ENCODE results near the gene BANF1. TPM values are rescaled to one million over a fixed set of nuclear protein-coding genes. Genes with fewer than 3 reads are reported as not detected.
A peak's percentile ranks its signal among the peaks of the same experiment; 100 is the strongest.

Gene BANF1, protein sequence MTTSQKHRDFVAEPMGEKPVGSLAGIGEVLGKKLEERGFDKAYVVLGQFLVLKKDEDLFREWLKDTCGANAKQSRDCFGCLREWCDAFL
- polyA plus RNA-seq (ENCODE audit: insufficient read length in 4 of 4) = 100 to 1,000 TPM; 256 to 283 (median 266) TPM

DNA sequence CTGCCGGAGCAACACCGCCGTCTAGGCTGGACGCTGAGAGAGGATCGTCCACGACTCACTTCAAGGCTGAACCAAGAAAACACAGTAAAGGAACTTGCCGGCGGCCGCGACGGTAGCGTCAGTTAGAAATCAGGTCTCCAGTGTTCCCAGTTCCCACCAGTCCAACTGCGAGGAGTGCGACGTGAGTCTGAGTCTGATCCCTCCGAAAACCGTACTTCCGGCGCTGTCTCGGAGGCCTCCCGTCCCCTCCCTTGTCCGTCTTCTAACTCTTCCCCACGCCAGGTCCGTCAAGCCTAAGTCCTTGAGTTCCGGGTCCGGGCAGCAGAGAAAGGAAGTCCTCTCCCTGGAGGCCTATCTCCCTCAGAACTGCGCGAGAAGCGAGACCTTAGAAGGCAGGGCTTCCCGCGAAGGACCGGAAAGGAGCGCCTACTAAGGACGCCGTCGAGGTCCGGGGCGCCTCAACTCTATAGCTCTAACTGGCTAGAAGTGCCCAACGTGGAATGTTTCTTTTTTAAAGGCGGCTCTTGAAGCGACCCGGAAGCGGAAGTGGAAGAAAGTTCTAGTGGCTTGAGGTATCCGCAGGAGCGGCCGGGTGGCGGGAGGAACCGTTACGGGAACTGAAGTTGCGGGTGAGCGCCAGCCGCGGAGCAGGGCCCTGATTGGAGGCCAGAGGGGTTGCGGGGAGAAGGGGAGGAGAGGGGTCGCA, at the start of gene BANF1, which contains the start of gene EIF1AD:
Gene BANF1, plus strand, starts transcription at position 562 of the 706 bp plus-strand sequence. CDS start 748 bp downstream, outside the sequence.
Gene EIF1AD, minus strand, starts transcription at position 216 of the 706 bp plus-strand sequence. CDS start 1,768 bp downstream, outside the sequence.
- peak; percentile 95 to 97 (median 96) for DNase-seq (ENCODE audit: low read depth in 4 of 4, low spot score in 3 of 4)

DNA sequence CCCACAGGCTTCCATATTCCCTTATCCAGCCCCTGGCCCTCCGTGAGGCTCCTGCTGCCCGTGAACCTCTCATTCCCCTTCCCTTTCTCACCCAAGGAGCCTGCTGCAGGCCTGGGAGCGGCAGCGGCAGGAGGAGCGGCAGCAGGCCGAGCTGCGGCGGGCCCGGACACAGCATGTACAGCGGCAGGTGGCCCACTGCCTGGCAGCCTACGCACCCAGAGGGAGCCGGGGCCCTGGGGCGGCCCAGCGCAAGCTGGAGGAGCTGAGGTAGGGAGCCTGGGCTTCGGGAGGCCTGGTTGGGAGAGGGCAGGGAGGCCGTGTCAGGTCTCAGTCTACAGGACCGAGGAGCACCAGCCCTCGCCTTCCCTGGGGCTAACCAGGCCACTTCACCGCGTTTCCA, 48.8 kb upstream of the BANF1 start:
- no peak for DNase-seq (ENCODE audit: low read depth in 4 of 4, low spot score in 3 of 4)

DNA sequence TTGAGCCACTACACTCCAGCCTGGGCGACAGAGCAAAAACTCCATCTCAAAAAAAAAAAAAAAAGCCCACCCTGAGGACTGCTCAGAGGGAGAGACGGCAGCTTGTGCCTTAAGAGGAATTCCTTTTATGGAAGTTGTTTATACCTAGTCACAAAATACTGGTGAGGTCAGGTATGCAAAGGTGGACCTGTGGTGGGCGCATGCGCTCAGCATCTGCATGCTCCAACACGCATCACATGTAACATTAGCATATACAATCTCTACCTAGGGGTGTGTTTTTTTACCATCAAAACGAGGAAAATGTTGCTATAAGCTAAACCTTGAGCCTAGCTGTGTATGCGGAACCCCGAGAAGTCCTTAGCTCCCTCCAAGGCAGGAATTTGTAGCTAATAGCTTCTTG, 47.5 kb upstream of the BANF1 start:
- DNase-seq (ENCODE audit: low read depth in 4 of 4, low spot score in 3 of 4) = no peak

DNA sequence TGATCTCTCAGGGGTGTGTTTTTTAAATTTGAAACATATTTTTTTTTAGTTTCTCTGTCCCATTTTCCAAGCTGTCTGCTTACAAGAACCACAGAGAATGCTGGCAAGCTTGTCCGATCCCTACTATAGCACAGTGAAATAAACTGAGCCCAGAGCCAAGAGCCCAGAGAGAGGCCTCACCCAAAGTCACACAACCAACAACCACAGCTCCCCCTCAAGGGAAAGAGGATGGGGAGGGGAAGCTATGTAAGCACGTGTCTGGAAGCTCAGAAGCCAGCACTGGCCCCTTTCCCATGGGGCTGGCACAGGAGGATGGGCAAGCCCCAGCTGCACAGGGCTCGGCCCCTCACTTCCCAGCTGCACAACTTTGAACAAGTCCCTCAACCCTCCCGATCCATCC, 44.0 kb upstream of the BANF1 start:
- no peak for DNase-seq (ENCODE audit: low read depth in 4 of 4, low spot score in 3 of 4)

DNA sequence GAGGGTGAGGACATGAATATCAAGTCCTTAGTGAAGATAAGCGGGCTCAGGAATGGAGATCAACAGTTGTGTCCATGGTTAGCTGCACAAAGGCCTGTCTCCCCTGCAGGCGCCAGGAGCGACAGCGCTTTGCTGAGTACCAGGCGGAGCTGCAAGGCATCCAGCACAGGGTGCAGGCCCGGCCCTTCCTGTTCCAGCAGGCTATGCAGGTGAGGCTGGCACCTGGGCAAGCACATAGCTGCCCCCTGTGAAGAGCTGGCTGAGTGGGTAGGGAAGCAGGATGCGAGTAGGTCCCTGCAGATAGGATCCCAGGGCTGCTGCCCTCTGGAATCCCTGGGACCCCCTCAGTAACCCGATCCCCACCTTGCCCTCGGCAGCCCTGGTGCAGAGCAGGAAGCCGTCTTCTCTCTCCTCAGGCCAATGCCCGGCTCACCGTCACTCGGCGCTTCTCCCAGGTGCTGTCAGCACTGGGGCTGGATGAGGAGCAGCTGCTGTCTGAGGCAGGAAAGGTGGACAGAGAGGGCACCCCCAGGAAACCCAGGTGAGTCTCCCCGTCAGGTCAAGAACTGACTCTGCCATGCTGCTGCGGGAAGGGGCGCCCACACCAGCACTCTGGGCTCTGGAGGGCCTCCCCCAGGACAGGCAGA, 43.4 kb upstream of the BANF1 start:
- DNase-seq (ENCODE audit: low read depth in 4 of 4, low spot score in 3 of 4) = no peak

DNA sequence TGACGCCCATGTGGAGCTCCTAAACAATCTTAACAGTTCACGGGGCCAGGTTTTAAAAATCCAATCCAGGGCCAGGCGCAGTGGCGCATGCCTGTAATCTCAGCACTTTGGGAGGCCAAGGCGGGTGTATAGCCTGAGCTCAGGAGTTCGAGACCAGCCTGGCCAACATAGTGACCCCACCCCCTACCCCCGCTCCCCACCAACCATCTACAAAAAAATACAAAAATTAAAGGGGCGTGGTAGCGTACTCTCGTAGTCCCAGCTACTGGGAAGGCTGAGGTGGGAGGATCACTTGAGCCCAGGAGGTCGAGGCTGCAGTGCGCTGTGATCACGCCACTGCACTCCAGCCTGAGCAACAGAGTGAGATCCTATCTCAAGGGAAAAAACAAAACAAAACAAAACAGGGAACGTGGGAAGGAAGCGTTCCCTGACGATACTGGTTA, 41.5 kb upstream of the BANF1 start:
- no peak for DNase-seq (ENCODE audit: low read depth in 4 of 4, low spot score in 3 of 4)

DNA sequence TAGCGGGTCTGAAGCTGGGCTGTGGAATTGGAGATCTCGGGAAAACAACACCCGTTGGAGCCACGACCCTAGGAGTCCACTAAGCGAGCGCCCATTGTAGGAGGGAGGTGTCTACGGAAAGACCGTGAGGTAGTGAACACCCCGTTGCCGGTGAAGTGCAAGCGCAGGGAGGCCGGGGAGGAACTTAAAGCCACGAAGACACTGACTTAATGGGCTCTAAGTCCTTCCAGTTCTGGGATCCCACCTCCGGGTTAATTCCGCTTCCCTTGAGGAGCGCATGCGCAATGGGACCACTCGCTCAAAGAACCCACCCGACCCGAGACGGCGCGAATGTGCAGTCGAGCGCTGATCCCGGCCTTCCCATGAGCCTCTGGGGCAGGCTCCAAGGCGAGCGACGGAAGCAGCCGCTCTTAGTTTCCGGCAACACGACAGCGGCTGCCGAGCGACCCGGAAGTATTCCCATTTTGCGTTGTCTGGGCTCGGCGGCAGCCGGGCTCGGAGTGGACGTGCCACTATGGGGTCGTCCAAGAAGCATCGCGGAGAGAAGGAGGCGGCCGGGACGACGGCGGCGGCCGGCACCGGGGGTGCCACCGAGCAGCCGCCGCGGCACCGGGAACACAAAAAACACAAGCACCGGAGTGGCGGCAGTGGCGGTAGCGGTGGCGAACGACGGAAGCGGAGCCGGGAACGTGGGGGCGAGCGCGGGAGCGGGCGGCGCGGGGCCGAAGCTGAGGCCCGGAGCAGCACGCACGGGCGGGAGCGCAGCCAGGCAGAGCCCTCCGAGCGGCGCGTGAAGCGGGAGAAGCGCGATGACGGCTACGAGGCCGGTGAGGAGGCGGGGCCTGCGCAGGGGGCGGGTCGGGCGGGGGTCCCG, 40.8 kb upstream of the BANF1 start, which contains the start of gene SART1:
Gene SART1, plus strand, starts transcription at position 468 of the 874 bp plus-strand sequence. Its CDS starts 47 bp downstream, at position 515.
- peak; percentile 96 to 98 (median 96) for DNase-seq (ENCODE audit: low read depth in 4 of 4, low spot score in 3 of 4)

DNA sequence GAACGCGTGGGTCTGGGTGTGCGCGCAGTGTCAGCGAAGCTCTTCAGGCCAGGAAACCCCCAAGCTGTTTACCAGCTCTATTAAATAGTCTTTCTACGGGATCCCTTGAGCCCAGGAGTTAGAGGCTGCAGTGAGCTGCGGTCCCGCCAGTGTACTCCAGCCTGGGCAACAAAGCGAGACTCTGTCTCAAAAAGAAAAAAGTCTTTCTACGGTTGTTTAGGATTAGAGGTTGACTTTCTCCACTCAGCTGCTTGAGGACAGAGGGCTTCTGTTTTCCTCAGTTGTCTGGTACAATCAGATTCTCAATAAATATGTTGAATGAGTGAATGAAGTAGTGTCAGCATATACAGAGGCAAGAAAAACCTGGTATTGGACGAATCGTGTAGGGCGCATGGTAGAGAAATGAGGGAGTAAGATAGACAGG, 40.1 kb upstream of the BANF1 start:
- DNase-seq (ENCODE audit: low read depth in 4 of 4, low spot score in 3 of 4) = no peak

DNA sequence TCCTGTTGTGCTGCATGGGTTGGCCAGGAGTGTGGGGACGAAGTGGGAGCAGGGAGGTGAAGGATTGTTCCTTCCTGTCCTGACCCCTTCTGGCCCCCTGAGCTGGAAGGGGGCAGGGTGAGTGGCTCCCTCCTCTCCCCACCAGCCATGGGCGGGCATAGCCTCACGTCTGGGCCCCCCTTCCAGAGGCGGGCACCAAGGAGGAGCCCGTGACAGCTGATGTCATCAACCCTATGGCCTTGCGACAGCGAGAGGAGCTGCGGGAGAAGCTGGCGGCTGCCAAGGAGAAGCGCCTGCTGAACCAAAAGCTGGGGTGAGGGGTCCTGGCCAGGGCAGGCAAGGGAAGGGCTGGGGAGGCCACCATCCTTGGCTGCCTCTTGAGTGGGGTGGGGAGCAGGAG, 37.4 kb upstream of the BANF1 start:
- no peak for DNase-seq (ENCODE audit: low read depth in 4 of 4, low spot score in 3 of 4)

DNA sequence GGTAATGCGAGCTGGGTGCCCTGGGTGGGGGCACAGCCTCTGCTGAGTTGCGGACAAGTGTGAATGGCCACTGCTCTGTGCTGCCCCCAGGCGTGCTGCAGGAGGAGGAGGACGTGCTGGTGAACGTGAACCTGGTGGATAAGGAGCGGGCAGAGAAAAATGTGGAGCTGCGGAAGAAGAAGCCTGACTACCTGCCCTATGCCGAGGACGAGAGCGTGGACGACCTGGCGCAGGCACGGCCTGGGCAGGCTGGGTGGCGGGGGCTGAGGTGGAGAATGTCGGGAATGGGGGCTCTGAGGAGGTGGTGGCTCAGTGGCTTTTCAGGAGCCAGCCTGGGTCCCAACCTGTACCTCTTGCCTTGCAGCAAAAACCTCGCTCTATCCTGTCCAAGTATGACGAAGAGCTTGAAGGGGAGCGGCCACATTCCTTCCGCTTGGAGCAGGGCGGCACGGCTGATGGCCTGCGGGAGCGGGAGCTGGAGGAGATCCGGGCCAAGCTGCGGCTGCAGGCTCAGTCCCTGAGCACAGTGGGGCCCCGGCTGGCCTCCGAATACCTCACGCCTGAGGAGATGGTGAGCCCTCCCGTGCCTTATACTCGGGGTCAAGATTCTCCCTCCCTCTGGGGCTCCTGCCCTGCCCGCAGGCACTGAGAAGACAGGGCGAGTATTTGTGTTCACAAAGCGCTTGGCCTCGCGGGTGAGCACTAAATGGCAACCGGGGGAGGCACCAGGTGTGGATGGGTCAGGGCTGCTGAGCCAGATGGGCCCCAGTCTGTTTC, 36.1 kb upstream of the BANF1 start:
- DNase-seq (ENCODE audit: low read depth in 4 of 4, low spot score in 3 of 4) = no peak

DNA sequence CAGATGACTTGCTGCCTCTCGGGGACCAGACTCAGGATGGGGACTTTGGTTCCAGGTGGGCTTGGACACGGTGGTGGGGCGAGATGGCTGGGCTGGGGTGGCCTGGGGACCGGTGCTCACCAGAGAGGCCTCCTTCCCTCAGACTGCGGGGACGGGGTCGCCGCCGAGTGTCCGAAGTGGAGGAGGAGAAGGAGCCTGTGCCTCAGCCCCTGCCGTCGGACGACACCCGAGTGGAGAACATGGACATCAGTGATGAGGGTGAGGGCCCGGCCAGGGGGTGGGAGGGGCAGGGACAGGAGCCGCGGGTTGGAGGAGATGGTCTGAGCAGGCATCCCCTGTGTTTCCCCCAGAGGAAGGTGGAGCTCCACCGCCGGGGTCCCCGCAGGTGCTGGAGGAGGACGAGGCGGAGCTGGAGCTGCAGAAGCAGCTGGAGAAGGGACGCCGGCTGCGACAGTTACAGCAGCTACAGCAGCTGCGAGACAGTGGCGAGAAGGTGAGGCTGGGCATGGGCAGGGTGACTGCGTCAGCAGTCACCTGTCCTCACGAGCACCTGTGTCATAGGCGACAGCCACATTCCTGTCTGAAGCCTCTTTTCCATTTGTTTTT, 34.9 kb upstream of the BANF1 start:
- no peak for DNase-seq (ENCODE audit: low read depth in 4 of 4, low spot score in 3 of 4)

DNA sequence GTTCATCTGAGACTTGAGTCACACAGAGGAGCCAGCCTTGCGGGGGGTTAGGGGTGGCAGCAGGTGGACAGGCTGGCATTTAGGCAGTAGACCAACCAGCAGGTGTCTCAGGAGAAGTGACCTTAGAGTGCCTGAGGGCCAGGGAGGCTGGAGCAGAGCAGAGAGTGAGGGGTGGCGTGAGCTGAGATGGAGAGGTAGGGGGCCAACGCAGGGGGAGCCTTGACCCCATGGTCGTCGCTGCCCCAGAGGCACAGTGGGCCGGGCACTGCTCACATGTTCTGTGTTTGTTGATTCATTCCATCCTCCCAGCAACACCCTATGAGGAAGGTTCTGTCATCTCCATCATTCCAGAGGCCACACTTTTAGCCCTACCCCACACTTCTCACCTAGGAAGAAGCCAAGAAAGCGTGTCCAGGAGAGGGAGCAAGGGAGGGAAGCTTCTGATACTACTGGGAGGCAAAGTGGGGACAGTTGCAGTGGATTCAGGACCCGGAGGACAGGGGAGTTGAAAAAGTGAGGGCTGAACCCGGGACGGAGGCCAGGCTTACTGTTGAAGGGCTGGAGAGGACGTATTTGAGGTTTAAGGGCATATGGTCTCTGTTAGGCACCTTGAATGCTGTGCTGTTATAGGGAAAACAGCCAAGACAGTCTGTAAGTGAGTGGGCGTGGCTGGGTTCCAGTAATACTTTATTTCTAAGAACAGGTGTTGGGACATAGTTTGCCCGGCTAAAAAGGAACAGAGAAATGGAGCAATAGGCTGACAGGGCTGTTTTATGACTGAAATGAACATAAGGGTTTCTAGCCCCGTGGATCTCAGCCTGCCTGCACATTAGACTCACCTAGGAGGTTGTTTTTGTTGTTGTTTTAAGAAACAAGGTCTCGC, 33.5 kb upstream of the BANF1 start:
- no peak for DNase-seq (ENCODE audit: low read depth in 4 of 4, low spot score in 3 of 4)

DNA sequence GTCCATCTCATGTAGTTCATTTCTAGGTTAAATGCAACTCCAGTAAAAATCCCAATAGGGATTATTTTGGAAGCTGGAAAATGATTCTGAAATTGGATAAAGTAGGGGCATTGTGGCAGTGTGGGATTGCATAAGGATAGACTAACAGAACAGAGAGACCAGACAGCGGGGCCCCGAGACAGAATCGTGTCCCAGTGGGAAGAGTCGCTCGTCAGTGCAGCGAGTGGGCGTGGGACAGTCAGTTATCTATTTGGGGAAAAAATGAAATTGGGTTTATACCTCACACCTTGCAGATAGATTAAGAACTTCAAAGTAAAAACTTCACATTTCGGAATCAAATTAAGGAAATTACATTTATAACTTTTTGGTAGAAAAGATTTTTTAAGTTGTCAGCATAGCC, 30.2 kb upstream of the BANF1 start:
- DNase-seq (ENCODE audit: low read depth in 4 of 4, low spot score in 3 of 4) = no peak

DNA sequence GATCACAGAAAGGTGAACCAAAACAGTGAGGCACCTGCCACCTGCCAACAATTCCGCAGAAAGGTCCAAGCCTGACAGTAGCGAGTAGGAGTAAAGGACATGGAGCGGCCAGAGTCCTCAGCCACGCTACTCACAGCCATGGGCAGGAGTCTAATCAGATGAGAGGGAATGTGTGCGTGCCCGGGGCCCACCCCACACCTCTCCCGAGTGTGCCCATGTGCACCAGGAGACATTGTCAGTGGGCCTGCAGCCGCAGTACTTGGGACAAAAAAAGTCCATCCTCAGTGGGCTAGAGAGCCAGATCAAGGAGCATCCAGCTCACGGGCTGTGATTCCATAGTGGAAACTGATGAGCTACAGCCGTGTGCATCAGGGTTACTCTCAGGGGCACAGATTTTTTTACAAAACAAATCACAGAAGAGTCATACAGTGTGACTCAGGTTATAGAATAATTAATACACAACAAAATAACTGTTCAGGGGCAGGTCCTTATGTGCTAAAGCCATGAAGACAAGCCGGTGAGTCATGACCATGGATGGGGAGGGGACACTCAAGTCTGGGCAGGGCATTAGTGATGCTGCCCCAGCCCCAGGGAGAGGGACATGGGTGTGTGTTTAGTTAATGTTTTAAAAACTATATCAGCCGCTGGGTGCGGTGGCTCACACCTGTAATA, 28.7 kb upstream of the BANF1 start:
- DNase-seq (ENCODE audit: low read depth in 4 of 4, low spot score in 3 of 4) = no peak

DNA sequence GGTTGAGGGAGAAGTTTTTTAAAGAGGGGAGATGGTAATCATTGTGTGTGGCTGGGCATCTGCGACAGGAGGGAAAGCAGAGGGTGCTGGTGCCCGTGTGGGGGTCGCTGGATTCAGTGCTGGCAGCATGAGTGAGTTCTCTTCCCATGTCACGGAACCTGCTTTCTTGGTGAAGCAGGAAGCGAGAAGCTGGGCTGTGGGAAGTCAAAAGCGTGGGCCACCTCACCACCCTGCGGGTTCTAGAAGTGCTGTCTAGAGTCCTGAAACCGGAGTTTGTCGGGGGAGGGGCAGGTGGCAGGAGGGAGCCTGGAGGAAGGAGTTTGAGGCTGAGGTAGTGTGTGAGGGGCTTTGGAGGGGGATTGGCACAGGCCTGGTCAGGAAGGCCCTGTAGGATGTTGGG, 26.5 kb upstream of the BANF1 start:
- DNase-seq (ENCODE audit: low read depth in 4 of 4, low spot score in 3 of 4) = no peak

DNA sequence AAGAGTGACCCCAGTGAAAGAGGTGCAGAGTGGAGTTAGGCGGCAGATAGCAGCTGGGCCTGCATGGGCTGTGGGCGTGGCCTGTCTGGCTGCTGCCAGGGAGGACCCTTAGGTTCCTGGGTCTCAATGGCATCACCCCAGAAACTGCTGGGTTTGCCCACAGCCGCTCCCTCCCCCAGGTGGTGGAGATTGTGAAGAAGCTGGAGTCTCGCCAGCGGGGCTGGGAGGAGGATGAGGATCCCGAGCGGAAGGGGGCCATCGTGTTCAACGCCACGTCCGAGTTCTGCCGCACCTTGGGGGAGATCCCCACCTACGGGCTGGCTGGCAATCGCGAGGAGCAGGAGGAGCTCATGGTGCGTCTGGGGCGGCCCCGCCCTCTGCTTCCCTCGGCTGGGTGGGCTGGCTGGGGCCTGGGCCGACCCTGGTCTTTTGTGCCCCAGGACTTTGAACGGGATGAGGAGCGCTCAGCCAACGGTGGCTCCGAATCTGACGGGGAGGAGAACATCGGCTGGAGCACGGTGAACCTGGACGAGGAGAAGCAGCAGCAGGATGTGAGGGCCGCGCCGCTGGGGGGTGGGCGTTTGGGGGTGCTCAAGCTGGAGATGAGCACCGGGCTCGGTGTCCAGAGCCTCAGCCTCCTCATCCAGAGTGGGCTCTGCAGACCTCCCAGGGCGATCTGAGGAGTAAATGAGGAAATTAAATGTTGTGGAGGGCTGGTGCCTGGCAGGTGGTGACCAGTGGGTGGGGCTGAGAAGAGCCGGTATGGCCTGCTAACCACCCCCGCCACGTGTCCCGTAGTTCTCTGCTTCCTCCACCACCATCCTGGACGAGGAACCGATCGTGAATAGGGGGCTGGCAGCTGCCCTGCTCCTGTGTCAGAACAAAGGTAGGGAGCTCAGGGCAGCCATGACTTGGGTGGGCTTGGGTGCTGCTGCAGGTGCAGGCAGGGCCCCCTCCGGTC, 25.8 kb upstream of the BANF1 start:
- no peak for DNase-seq (ENCODE audit: low read depth in 4 of 4, low spot score in 3 of 4)

Data from left renal pelvis (tissue), 4 donors.